Bronchial epithelial cell (primary cell): ENCODE data around the gene DGKI. TPM values are rescaled to one million over a fixed set of nuclear protein-coding genes. Genes with fewer than 3 reads are reported as not detected.

Experiments used
- DNase-seq: peaks from one replicate; pipeline ENCODE4 v3.0.0-alpha.2; 2010; ENCODE audit warnings: low read depth
- FAIRE-seq: peaks from 2 replicates; lab custom pipeline; 2011; peaks lifted over from hg19 to GRCh38; lab: Jason Lieb, UNC
- H3K27me3 ChIP-seq: 2 replicates; pipeline ENCODE4 v1.5.1; 2011; ENCODE audit warnings: low read length; ENCODE audit not compliant: control insufficient read depth, insufficient read depth
- H3K36me3 ChIP-seq: 2 replicates; pipeline ENCODE4 v1.5.1; 2011; ENCODE audit warnings: low read length; ENCODE audit not compliant: control insufficient read depth, insufficient read depth
- H3K4me3 ChIP-seq: 2 replicates; pipeline ENCODE4 v1.5.1; 2011; ENCODE audit warnings: mild to moderate bottlenecking, low read depth, low read length, control low read depth
- CTCF ChIP-seq: IDR thresholded peaks from 2 replicates; pipeline ENCODE4 v1.5.1; 2011; ENCODE audit warnings: mild to moderate bottlenecking, moderate library complexity, low read length, control low read depth, inconsistent platforms; ENCODE audit not compliant: insufficient read depth, severe bottlenecking
- total RNA-seq: library from RNA; depleted of rRNA; stranded (reverse); fragments of >200 nt; gene quantifications from 2 replicates; pipeline ENCODE4 v1.2.1, GENCODE V29; 2014

The DGKI gene
- total RNA-seq, 1 donor from 2014 or later, result under 0.01 TPM

- DNase-seq (peak; percentile 98), FAIRE-seq (peak; percentile 43)
- TF ChIP-seq CTCF, result no peak
- Histone ChIP-seq H3K36me3 (peaks cover 16% of the 10 kb centered on the region), H3K4me3 (no peak overlapping the region), H3K27me3 (no peaks in the 10 kb centered on the region)
These were observed 35.5 kb upstream of the DGKI start for GRCh38 chr7:137882261-137882668.

GRCh38 chr7:137881607-137882260 is 35.0 kb upstream of the DGKI start:
- no peak overlapping the region for H3K4me3 ChIP-seq
- no peak for DNase-seq
- FAIRE-seq, result no peak
- no peak for TF ChIP-seq CTCF
- H3K27me3 ChIP-seq, result no peaks in the 10 kb centered on the region
- peaks cover 16% of the 10 kb centered on the region for H3K36me3 ChIP-seq

- TF ChIP-seq CTCF, result no peak
- DNase-seq (peak; percentile 90), FAIRE-seq (no peak)
- H3K4me3 ChIP-seq, result no peak overlapping the region
- H3K36me3 ChIP-seq, result peaks cover 18% of the 10 kb centered on the region
- no peaks in the 10 kb centered on the region for H3K27me3 ChIP-seq
These were observed 33.7 kb upstream of the DGKI start for GRCh38 chr7:137880432-137880831.

GRCh38 chr7:137879357-137880158 is 32.8 kb upstream of the DGKI start:
- DNase-seq (peak; percentile 62), FAIRE-seq (no peak)
- H3K36me3 ChIP-seq, result peaks cover 13% of the 10 kb centered on the region
- no peaks in the 10 kb centered on the region for H3K27me3 ChIP-seq
- no peak overlapping the region for H3K4me3 ChIP-seq
- no peak for TF ChIP-seq CTCF

GRCh38 chr7:137878333-137878961 is 31.7 kb upstream of the DGKI start:
- TF ChIP-seq CTCF, result no peak
- FAIRE-seq (no peak), DNase-seq (no peak)
- peaks cover 12% of the 10 kb centered on the region for H3K36me3 ChIP-seq
- H3K4me3 ChIP-seq, result no peak overlapping the region
- no peaks in the 10 kb centered on the region for H3K27me3 ChIP-seq
